NB4 (cell line): Measurements from ENCODE around the gene ZC3HAV1L.
"Not testable (repeated sequence)": the region's sequence is repeated elsewhere in the genome, so short reads cannot be mapped to it uniquely, and the experiment has no call there.

Experiments
- DNase-seq: peaks from one replicate; pipeline ENCODE4 v3.0.0; 2010; ENCODE audit warnings: low read depth
- H3K4me3 ChIP-seq: one replicate; pipeline ENCODE4 v1.5.1; 2011; ENCODE audit warnings: mild to moderate bottlenecking, low read depth, low read length, moderate library complexity
- CTCF ChIP-seq: IDR thresholded peaks from one replicate; pipeline ENCODE4 v1.5.1; 2012; ENCODE audit warnings: low read depth, low read length
- MAX ChIP-seq: IDR thresholded peaks from 2 replicates; pipeline ENCODE4 v1.6.1; 2011; ENCODE audit warnings: low read depth, low read length
- MYC ChIP-seq: IDR thresholded peaks from 2 replicates; pipeline ENCODE4 v1.6.1; 2011; ENCODE audit warnings: low read depth, low read length
- POLR2A ChIP-seq: IDR thresholded peaks from 2 replicates; pipeline ENCODE4 v1.6.1; 2011; ENCODE audit warnings: mild to moderate bottlenecking; ENCODE audit not compliant: insufficient read length; ENCODE audit errors: extremely low read depth

The ZC3HAV1L gene

GRCh38 chr7:139078399-139078798 lies 42.6 kb upstream of the ZC3HAV1L start:
- no peak overlapping the region for H3K4me3 ChIP-seq
- TF ChIP-seq POLR2A, result no peak

GRCh38 chr7:139077706-139078105 lies 41.9 kb upstream of the ZC3HAV1L start:
- not testable (repeated sequence) for DNase-seq

More at GRCh38 chr7:139078399-139078798, 42.6 kb upstream of the ZC3HAV1L start:
- DNase-seq, result no peak

GRCh38 chr7:139075871-139076686 lies 40.2 kb upstream of the ZC3HAV1L start:
- TF ChIP-seq CTCF, result no peak
- no peak for TF ChIP-seq POLR2A
- no peak for TF ChIP-seq MAX
- TF ChIP-seq MYC, result no peak
- no peak for DNase-seq
- no peak overlapping the region for H3K4me3 ChIP-seq

More at GRCh38 chr7:139077706-139078105, 41.9 kb upstream of the ZC3HAV1L start:
- H3K4me3 ChIP-seq, result not testable (repeated sequence)

GRCh38 chr7:139075031-139075652 lies 39.3 kb upstream of the ZC3HAV1L start:
- TF ChIP-seq POLR2A (no peak), CTCF (peak; percentile 85), MAX (no peak)
- no peak overlapping the region for H3K4me3 ChIP-seq
- peak; percentile 86 for DNase-seq

- TF ChIP-seq MAX (no peak), POLR2A (no peak), MYC (no peak), CTCF (no peak)
- H3K4me3 ChIP-seq, result no peak overlapping the region
- no peak for DNase-seq
Measured at GRCh38 chr7:139072796-139073195, 37.0 kb upstream of the ZC3HAV1L start.

GRCh38 chr7:139071680-139072079 lies 35.8 kb upstream of the ZC3HAV1L start:
- DNase-seq, result no peak
- H3K4me3 ChIP-seq, result no peak overlapping the region
- TF ChIP-seq MYC, result no peak
- no peak for TF ChIP-seq MAX
- no peak for TF ChIP-seq POLR2A
- TF ChIP-seq CTCF, result no peak
